PC-9 (cell line): ENCODE data around the gene CADM1. TPM values are rescaled to one million over a fixed set of nuclear protein-coding genes. Genes with fewer than 3 reads are reported as not detected.

ENCODE experiments used
- BruUV-seq: library from RNA; stranded (reverse); fragments of 400-500 nt; replicated peaks from 2 replicates; lab custom pipeline; 2021; lab: Mats Ljungman, UMichigan
- CTCF ChIA-PET: fragments of 300-600 bp; sonication (Branson Sonifier 250); formaldehyde crosslinking; loops from one replicate; lab custom pipeline; 2022; ENCODE audit warnings: antibody characterized with exemption; lab: Charles Lee
- POLR2A ChIA-PET: fragments of 300-600 bp; sonication (Branson Sonifier 250); formaldehyde crosslinking; loops from one replicate; lab custom pipeline; 2022; ENCODE audit warnings: antibody characterized with exemption; ENCODE audit not compliant: unreplicated experiment; lab: Charles Lee
- DNase-seq, 2 experiments: peaks; one replicate each; pipeline versions ENCODE4 v3.0.0 to v3.0.0-alpha.2; 2015 to 2022; ENCODE audit warnings: mixed read lengths in 1 of 2
- H2AFZ ChIP-seq: fragments of 200-600 bp; sonication (generic); 2 replicates; pipeline ENCODE4 v1.8.1; 2017; ENCODE audit warnings: antibody characterized with exemption
- H3F3A ChIP-seq: fragments of 200-600 bp; sonication (generic); 2 replicates; pipeline ENCODE4 v1.8.1; 2017; ENCODE audit warnings: antibody characterized with exemption, mild to moderate bottlenecking, low read depth; ENCODE audit not compliant: insufficient read depth
- H3K27ac ChIP-seq: fragments of 200-600 bp; sonication (generic); 2 replicates; pipeline ENCODE4 v1.6.1; 2016; ENCODE audit warnings: mixed run types
- H3K27me3 ChIP-seq: fragments of 200-600 bp; sonication (generic); 2 replicates; pipeline ENCODE4 v1.6.1; 2016; ENCODE audit warnings: low read depth, mixed run types; ENCODE audit not compliant: insufficient read depth
- H3K36me3 ChIP-seq: fragments of 200-600 bp; sonication (generic); 2 replicates; pipeline ENCODE4 v1.6.1; 2016; ENCODE audit warnings: low read depth, mixed run types
- H3K4me1 ChIP-seq: fragments of 200-600 bp; sonication (generic); replicated peaks from 2 replicates; pipeline ENCODE4 v1.6.1; 2016; ENCODE audit warnings: mixed run types; ENCODE audit not compliant: insufficient read depth
- H3K4me2 ChIP-seq: fragments of 200-600 bp; sonication (generic); 2 replicates; pipeline ENCODE4 v1.6.1; 2017; ENCODE audit warnings: mixed run types
- H3K4me3 ChIP-seq: fragments of 200-600 bp; sonication (generic); 2 replicates; pipeline ENCODE4 v1.6.1; 2016; ENCODE audit warnings: mixed run types
- H3K79me2 ChIP-seq: fragments of 200-600 bp; sonication (generic); 2 replicates; pipeline ENCODE4 v1.6.1; 2017; ENCODE audit warnings: low read depth, mixed run types
- H3K9me2 ChIP-seq: fragments of 200-600 bp; sonication (generic); 2 replicates; pipeline ENCODE4 v1.8.1; 2017; ENCODE audit warnings: mild to moderate bottlenecking; ENCODE audit not compliant: insufficient read depth
- H3K9me3 ChIP-seq: fragments of 200-600 bp; sonication (generic); 2 replicates; pipeline ENCODE4 v1.8.1; 2016; ENCODE audit warnings: low read depth; ENCODE audit not compliant: insufficient read depth
- H4K20me1 ChIP-seq: fragments of 200-600 bp; sonication (generic); 2 replicates; pipeline ENCODE4 v1.8.1; 2017; ENCODE audit not compliant: insufficient read depth
- CTCF ChIP-seq: fragments of 200-600 bp; sonication (generic); conservative IDR thresholded peaks from 2 replicates; pipeline ENCODE4 v1.6.1; 2017; ENCODE audit warnings: mixed run types, antibody characterized with exemption, mild to moderate bottlenecking, moderate library complexity
- EZH2 ChIP-seq: fragments of 200-600 bp; sonication (generic); IDR thresholded peaks from 2 replicates; pipeline ENCODE4 v1.8.0; 2017; ENCODE audit warnings: antibody characterized with exemption, low read depth
- intact Hi-C: fragments of 100-400 bp; cut with micrococcal nuclease; formaldehyde crosslinking; loops from one replicate; pipeline ENCODE4 v1.10.0; 2022; ENCODE audit not compliant: unreplicated experiment
- total RNA-seq: library from RNA; stranded (reverse); gene quantifications from 2 replicates; pipeline ENCODE4 v1.2.3, GENCODE V29; 2021

The CADM1 gene
- total RNA-seq, 1 experiment from 2014 or later, result not detected

GRCh38 chr11:115471367-115471766, 32.8 kb downstream of the CADM1 start:
- no peak overlapping the region for H3K27ac ChIP-seq

GRCh38 chr11:115470928-115471327, 33.3 kb downstream of the CADM1 start:
- Histone ChIP-seq H3K79me2 (no peaks in the 10 kb centered on the region), H3K9me2 (0 out of 2 replicates have a peak, but pooled peaks cover 3% of the 10 kb centered on the region), H3F3A (no peaks in the 10 kb centered on the region), H3K9me3 (no peaks in the 10 kb centered on the region), H3K36me3 (no peaks in the 10 kb centered on the region), H4K20me1 (no peaks in the 10 kb centered on the region), H2AFZ (no peak overlapping the region), H3K4me2 (no peak overlapping the region), H3K4me1 (no peaks in the 10 kb centered on the region), H3K4me3 (no peak overlapping the region), H3K27me3 (peaks cover 9% of the 10 kb centered on the region; the same call in 1 of the 2 replicates), H3K27ac (no peak overlapping the region)
- intact Hi-C loops, result no loop called here
- BruUV-seq, result no TSS peak
- no peak for DNase-seq
- ChIA-PET POLR2A (no interaction called here), CTCF (no interaction called here)
- TF ChIP-seq EZH2 (no peak), CTCF (no peak)

More at GRCh38 chr11:115471367-115471766, 32.8 kb downstream of the CADM1 start:
- H3K4me1 ChIP-seq, result no peaks in the 10 kb centered on the region
- intact Hi-C loops, result no loop called here
- no peak for TF ChIP-seq EZH2
- TF ChIP-seq CTCF, result no peak
- no peaks in the 10 kb centered on the region for H3K36me3 ChIP-seq
- no peaks in the 10 kb centered on the region for H3F3A ChIP-seq
- H2AFZ ChIP-seq, result no peak overlapping the region
- POLR2A ChIA-PET, result no interaction called here
- no peak overlapping the region for H3K4me2 ChIP-seq
- H3K9me3 ChIP-seq, result no peaks in the 10 kb centered on the region
- no peaks in the 10 kb centered on the region for H4K20me1 ChIP-seq
- no peaks in the 10 kb centered on the region for H3K79me2 ChIP-seq
- no TSS peak for BruUV-seq
- no peak for DNase-seq
- H3K4me3 ChIP-seq, result no peak overlapping the region
- H3K9me2 ChIP-seq, result 0 out of 2 replicates have a peak, but pooled peaks cover 3% of the 10 kb centered on the region
- CTCF ChIA-PET, result no interaction called here
- peaks cover 6% of the 10 kb centered on the region; the same call in 1 of the 2 replicates for H3K27me3 ChIP-seq

GRCh38 chr11:115469361-115469760, 34.9 kb downstream of the CADM1 start:
- POLR2A ChIA-PET, result no interaction called here
- H3K79me2 ChIP-seq, result no peaks in the 10 kb centered on the region
- TF ChIP-seq CTCF (no peak), EZH2 (no peak)

More at GRCh38 chr11:115469361-115469760, 34.9 kb downstream of the CADM1 start:
- DNase-seq, result no peak
- H3K4me1 ChIP-seq, result no peaks in the 10 kb centered on the region
- H3K4me3 ChIP-seq, result no peak overlapping the region
- intact Hi-C loops, result no loop called here
- H3K9me2 ChIP-seq, result 0 out of 2 replicates have a peak, but pooled peaks cover 3% of the 10 kb centered on the region
- no TSS peak for BruUV-seq
- no peak overlapping the region for H3K4me2 ChIP-seq
- peaks cover 9% of the 10 kb centered on the region; the same call in 1 of the 2 replicates for H3K27me3 ChIP-seq
- H3K27ac ChIP-seq, result no peak overlapping the region
- H3K9me3 ChIP-seq, result no peaks in the 10 kb centered on the region
- no peak overlapping the region for H2AFZ ChIP-seq
- no peaks in the 10 kb centered on the region for H4K20me1 ChIP-seq
- CTCF ChIA-PET, result interaction anchor here (0.7 kb wide), 1 partner anchor 93 kb away, joined by 3 read pairs; no protein-coding TSS in a partner anchor
- no peaks in the 10 kb centered on the region for H3F3A ChIP-seq
- H3K36me3 ChIP-seq, result no peaks in the 10 kb centered on the region
